ENCODE measurements around the gene ZFAND3. TPM values are rescaled to one million over a fixed set of nuclear protein-coding genes. Genes with fewer than 3 reads are reported as not detected.

Gene ZFAND3
- total RNA-seq, 1 experiment from 2014 or later: 47.2 TPM

- no peak for TF ChIP-seq TCF7L2 (IDR thresholded peaks at IDR 0.05; ENCODE audit: borderline replicate concordance, extremely low read depth, insufficient read depth, insufficient read length)
- TF ChIP-seq REST (IDR thresholded peaks at IDR 0.05; ENCODE audit: low read depth): no peak
- no peak for TF ChIP-seq EGR1 (IDR thresholded peaks at IDR 0.05; ENCODE audit: low read depth)
- TF ChIP-seq SP1 (IDR thresholded peaks at IDR 0.05; ENCODE audit: low read depth): no peak
- TF ChIP-seq EZH2 (IDR thresholded peaks at IDR 0.05): no peak
- TF ChIP-seq JUND (IDR thresholded peaks at IDR 0.05): no peak
- no peak for TF ChIP-seq CEBPB (IDR thresholded peaks at IDR 0.05; ENCODE audit: low read depth)
- TF ChIP-seq CBX3 (IDR thresholded peaks at IDR 0.05; ENCODE audit: low read depth): no peak
- TF ChIP-seq RAD21 (IDR thresholded peaks at IDR 0.05; ENCODE audit: low read depth): no peak
- no peak for TF ChIP-seq ELF1 (IDR thresholded peaks at IDR 0.05; ENCODE audit: borderline replicate concordance, low read depth)
- no peak for TF ChIP-seq POLR2AphosphoS5 (IDR thresholded peaks at IDR 0.05; ENCODE audit: low read depth, low read length)
Observed at GRCh38 chr6:38164131-38164481, 344.6 kb downstream of the ZFAND3 start (continued).

GRCh38 chr6:38164671-38165108, 345.2 kb downstream of the ZFAND3 start:
- BruUV-seq (replicated peaks): no TSS peak
- no peaks in the 10 kb centered on the region for H3K9me3 ChIP-seq (ENCODE audit: control insufficient read depth in 1 of 2, insufficient read depth in 1 of 2, low read depth in 1 of 2, low read length in 2 of 2)

More at GRCh38 chr6:38164671-38165108, 345.2 kb downstream of the ZFAND3 start:
- no peaks in the 10 kb centered on the region for H4K20me1 ChIP-seq (ENCODE audit: insufficient read depth)
- no peak for TF ChIP-seq POLR2AphosphoS5 (IDR thresholded peaks at IDR 0.05; ENCODE audit: low read depth, low read length)
- no peak for TF ChIP-seq EZH2 (IDR thresholded peaks at IDR 0.05)
- TF ChIP-seq SP1 (IDR thresholded peaks at IDR 0.05; ENCODE audit: low read depth): no peak
- no peak for TF ChIP-seq CEBPB (IDR thresholded peaks at IDR 0.05; ENCODE audit: low read depth)
- TF ChIP-seq, protein P1, sequence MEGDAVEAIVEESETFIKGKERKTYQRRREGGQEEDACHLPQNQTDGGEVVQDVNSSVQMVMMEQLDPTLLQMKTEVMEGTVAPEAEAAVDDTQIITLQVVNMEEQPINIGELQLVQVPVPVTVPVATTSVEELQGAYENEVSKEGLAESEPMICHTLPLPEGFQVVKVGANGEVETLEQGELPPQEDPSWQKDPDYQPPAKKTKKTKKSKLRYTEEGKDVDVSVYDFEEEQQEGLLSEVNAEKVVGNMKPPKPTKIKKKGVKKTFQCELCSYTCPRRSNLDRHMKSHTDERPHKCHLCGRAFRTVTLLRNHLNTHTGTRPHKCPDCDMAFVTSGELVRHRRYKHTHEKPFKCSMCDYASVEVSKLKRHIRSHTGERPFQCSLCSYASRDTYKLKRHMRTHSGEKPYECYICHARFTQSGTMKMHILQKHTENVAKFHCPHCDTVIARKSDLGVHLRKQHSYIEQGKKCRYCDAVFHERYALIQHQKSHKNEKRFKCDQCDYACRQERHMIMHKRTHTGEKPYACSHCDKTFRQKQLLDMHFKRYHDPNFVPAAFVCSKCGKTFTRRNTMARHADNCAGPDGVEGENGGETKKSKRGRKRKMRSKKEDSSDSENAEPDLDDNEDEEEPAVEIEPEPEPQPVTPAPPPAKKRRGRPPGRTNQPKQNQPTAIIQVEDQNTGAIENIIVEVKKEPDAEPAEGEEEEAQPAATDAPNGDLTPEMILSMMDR (IDR thresholded peaks at IDR 0.05 in 2 of 3, conservative IDR thresholded peaks at IDR 0.05 in 1 of 3; ENCODE audit: borderline replicate concordance in 1 of 3, insufficient read depth in 1 of 3, low read depth in 2 of 3, low read length in 2 of 3): no peak
- no peak for TF ChIP-seq JUND (IDR thresholded peaks at IDR 0.05)
- no peak for TF ChIP-seq MAX (IDR thresholded peaks at IDR 0.05)
- TF ChIP-seq REST (IDR thresholded peaks at IDR 0.05; ENCODE audit: low read depth): no peak
- H3K27ac ChIP-seq (ENCODE audit: low read depth, low read length): no peak overlapping the region
- H2AFZ ChIP-seq (ENCODE audit: low read depth, low read length, poor library complexity, severe bottlenecking): no peak overlapping the region
- ChIA-PET POLR2A (no interaction called here), CTCF (no interaction called here), RAD21 (ENCODE audit: low non-redundant PET in 1 of 2, low total read pairs in 2 of 2, uncharacterized antibody in 2 of 2, unreplicated experiment in 2 of 2) (no interaction called here)
- H3K4me2 ChIP-seq (ENCODE audit: low read length): no peak overlapping the region
- ATAC-seq: no peak
- no peaks in the 10 kb centered on the region for H3K4me1 ChIP-seq (ENCODE audit: control insufficient read depth in 1 of 2, insufficient read depth in 2 of 2, low read length in 2 of 2)
- intact Hi-C loops (cut with micrococcal nuclease): no loop called here
- no peak for DNase-seq (ENCODE audit: low read depth, low spot score)
- no peaks in the 10 kb centered on the region for H3K9me2 ChIP-seq (ENCODE audit: insufficient read depth)
- no peak overlapping the region for H3K9ac ChIP-seq (ENCODE audit: low read length)
- no peaks in the 10 kb centered on the region for H3K79me2 ChIP-seq (ENCODE audit: insufficient read depth, low read length)
- no peaks in the 10 kb centered on the region for H3K27me3 ChIP-seq (ENCODE audit: insufficient read depth, low read length)
- no peaks in the 10 kb centered on the region for H3K36me3 ChIP-seq (ENCODE audit: control insufficient read depth in 1 of 2, insufficient read depth in 2 of 2, low read length in 2 of 2)
- no peak overlapping the region for H3K4me3 ChIP-seq (replicated peaks in 1 of 2; ENCODE audit: low read depth in 1 of 2, low read length in 2 of 2)
